Liver (tissue), 9 donors: ENCODE measurements around the gene FETUB. TPM values are rescaled to one million over a fixed set of nuclear protein-coding genes. Genes with fewer than 3 reads are reported as not detected.

Source experiments
- DNase-seq: peaks from one replicate; pipeline ENCODE4 v3.0.0-alpha.2; 2017; ENCODE audit warnings: low spot score
- H3K27ac ChIP-seq, 2 donors: one replicate each; pipeline ENCODE4 v1.7.0; 2013; ENCODE audit warnings: inconsistent platforms in 2 of 2, low read length in 2 of 2, control low read depth in 1 of 2, low read depth in 1 of 2, mild to moderate bottlenecking in 1 of 2
- H3K27me3 ChIP-seq, 4 donors: one replicate each; pipeline versions ENCODE4 v1.6.1 to v1.7.0; 2013; ENCODE audit warnings: low read length in 3 of 4, inconsistent platforms in 1 of 4, mild to moderate bottlenecking in 1 of 4, moderate library complexity in 1 of 4; ENCODE audit not compliant: control insufficient read depth in 4 of 4, insufficient read depth in 4 of 4
- H3K36me3 ChIP-seq, 4 donors: one replicate each; pipeline versions ENCODE4 v1.6.1 to v1.7.0; 2013; ENCODE audit warnings: low read length in 3 of 4, mild to moderate bottlenecking in 3 of 4, low read depth in 1 of 4, moderate library complexity in 1 of 4; ENCODE audit not compliant: control insufficient read depth in 4 of 4, insufficient read depth in 3 of 4
- H3K4me1 ChIP-seq, 4 donors: one replicate each; pipeline versions ENCODE4 v1.6.1 to v1.7.0; 2013; ENCODE audit warnings: low read length in 3 of 4, mild to moderate bottlenecking in 3 of 4, moderate library complexity in 1 of 4; ENCODE audit not compliant: control insufficient read depth in 4 of 4, insufficient read depth in 4 of 4
- H3K4me3 ChIP-seq, 3 donors: one replicate each; pipeline versions ENCODE4 v1.6.1 to v1.7.0; 2013; ENCODE audit warnings: low read length in 3 of 3, control low read depth in 1 of 3, low read depth in 1 of 3, mild to moderate bottlenecking in 1 of 3
- H3K9ac ChIP-seq, 2 donors: one replicate each; pipeline ENCODE4 v1.7.0; 2013; ENCODE audit warnings: low read length in 2 of 2, mild to moderate bottlenecking in 2 of 2, moderate library complexity in 2 of 2, control low read depth in 1 of 2, low read depth in 1 of 2
- H3K9me3 ChIP-seq, 4 donors: one replicate each; pipeline versions ENCODE4 v1.6.1 to v1.7.0; 2013; ENCODE audit warnings: low read length in 3 of 4; ENCODE audit not compliant: control insufficient read depth in 4 of 4
- EGR1 ChIP-seq, 2 donors: IDR thresholded peaks; 2 replicates each; pipeline ENCODE4 v1.6.1; 2016 to 2018; ENCODE audit warnings: antibody characterized with exemption in 2 of 2, low read depth in 2 of 2
- FOXA1 ChIP-seq: IDR thresholded peaks from 2 replicates; pipeline ENCODE4 v1.6.1; 2016; ENCODE audit warnings: antibody characterized with exemption
- FOXA2 ChIP-seq: IDR thresholded peaks from 2 replicates; pipeline ENCODE4 v1.6.1; 2016; ENCODE audit warnings: antibody characterized with exemption
- GABPA ChIP-seq, 2 donors: IDR thresholded peaks in 1 of 2; conservative IDR thresholded peaks in 1 of 2; 2 replicates each; pipeline ENCODE4 v1.6.1; 2016; ENCODE audit warnings: antibody characterized with exemption in 2 of 2, mild to moderate bottlenecking in 1 of 2, moderate library complexity in 1 of 2
- HNF4A ChIP-seq, 2 donors: conservative IDR thresholded peaks; 2 replicates each; pipeline ENCODE4 v1.6.1; 2016; ENCODE audit warnings: antibody characterized with exemption in 2 of 2, mild to moderate bottlenecking in 2 of 2
- HNF4G ChIP-seq: IDR thresholded peaks from 2 replicates; pipeline ENCODE4 v1.6.1; 2016; ENCODE audit warnings: antibody characterized with exemption
- JUND ChIP-seq, 2 donors: IDR thresholded peaks; 2 replicates each; pipeline ENCODE4 v1.6.1; 2016; ENCODE audit warnings: antibody characterized with exemption in 2 of 2
- NR2F2 ChIP-seq: IDR thresholded peaks from 2 replicates; pipeline ENCODE4 v1.6.1; 2016; ENCODE audit warnings: antibody characterized with exemption
- RAD21 ChIP-seq, 2 donors: IDR thresholded peaks; 2 replicates each; pipeline ENCODE4 v1.6.1; 2016; ENCODE audit warnings: antibody characterized with exemption in 2 of 2, mild to moderate bottlenecking in 2 of 2
- RXRA ChIP-seq, 2 donors: IDR thresholded peaks; 2 replicates each; pipeline ENCODE4 v1.6.1; 2017 to 2018; ENCODE audit warnings: antibody characterized with exemption in 2 of 2, mild to moderate bottlenecking in 1 of 2
- SP1 ChIP-seq: IDR thresholded peaks from 2 replicates; pipeline ENCODE4 v1.6.1; 2018; ENCODE audit warnings: antibody characterized with exemption, mild to moderate bottlenecking
- TAF1 ChIP-seq: conservative IDR thresholded peaks from 2 replicates; pipeline ENCODE4 v1.6.1; 2016; ENCODE audit warnings: antibody characterized with exemption, mild to moderate bottlenecking
- YY1 ChIP-seq: IDR thresholded peaks from 2 replicates; pipeline ENCODE4 v1.6.1; 2016; ENCODE audit warnings: antibody characterized with exemption, mild to moderate bottlenecking
- WGBS: extraction: QIAGEN DNeasy Blood & Tissue Kit; methylation state at CpG from one replicate; pipeline ENCODE4 v1.1.7; 2013; 5-methylcytosine and 5-hydroxymethylcytosine counted together
- polyA plus RNA-seq, 2 donors: library from polyadenylated mRNA; stranded (reverse) in 1 of 2; unstranded in 1 of 2; fragments of 200-250 nt in 1 of 2; fragments of >200 nt in 1 of 2; fragmentation: Nextera tagmentation in 1 of 2; extraction: Ambion mirVana in 1 of 2; gene quantifications; one replicate each; pipeline versions ENCODE4 v1.2.1 to v1.2.3, GENCODE V29; 2013 to 2015
- total RNA-seq, 2 donors: library from RNA; depleted of rRNA; stranded (reverse); fragments of >200 nt; gene quantifications; one replicate each; pipeline ENCODE4 v1.2.3, GENCODE V29; 2014
- TF ChIP-seq, protein P1 (sequence below): IDR thresholded peaks from 2 replicates; pipeline ENCODE4 v1.6.1; 2016; ENCODE audit warnings: antibody characterized with exemption
- TF ChIP-seq, protein P2 (sequence below): fragments of 150-350 bp; IDR thresholded peaks from 2 replicates; pipeline ENCODE4 v1.5.1; 2017; ENCODE audit warnings: improper control_type of control experiment, low read depth, low read length; ENCODE audit not compliant: missing input control
- TF ChIP-seq, protein P3 (sequence below): IDR thresholded peaks from 2 replicates; pipeline ENCODE4 v1.6.1; 2016; ENCODE audit warnings: antibody characterized with exemption
- TF ChIP-seq, protein P4 (sequence below): IDR thresholded peaks from 2 replicates; pipeline ENCODE4 v1.6.1; 2016; ENCODE audit warnings: antibody characterized with exemption
- TF ChIP-seq, protein P5 (sequence below): IDR thresholded peaks from 2 replicates; pipeline ENCODE4 v1.6.1; 2016; ENCODE audit warnings: antibody characterized with exemption, mild to moderate bottlenecking
- donor health status: healthy.
- donor health status: healthy.
- donor health status: healthy.
- donor health status: healthy.
- donor health status: healthy.

The FETUB gene
- total and polyA plus RNA-seq, 4 donors = 3.1 to 28.6 (median 9.4) TPM

DNA sequence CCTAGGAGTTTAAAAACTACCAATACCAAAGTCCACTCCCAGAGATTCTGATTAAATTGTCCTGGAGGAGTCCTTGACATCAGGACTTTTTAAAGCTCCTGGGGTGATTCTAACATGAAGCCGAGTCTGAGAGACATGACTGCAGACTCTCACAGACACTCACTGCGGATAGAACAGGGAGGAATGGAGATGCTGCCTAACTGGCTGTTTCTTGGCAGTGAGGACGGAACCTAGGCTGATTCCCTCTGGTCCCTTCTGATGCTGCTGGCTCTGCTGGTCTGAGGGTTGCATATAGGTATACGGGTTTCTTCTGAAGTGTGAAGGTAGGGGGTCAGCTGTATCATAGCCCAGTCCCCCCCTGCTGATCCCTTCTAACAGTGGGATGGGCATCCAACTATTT lies 24.3 kb downstream of the FETUB start:
- no peaks in the 10 kb centered on the region for H3K9me3 ChIP-seq
- WGBS = 54% methylated on average over 4 of the region's 4 CpGs
- no peaks in the 10 kb centered on the region for H3K27me3 ChIP-seq

DNA sequence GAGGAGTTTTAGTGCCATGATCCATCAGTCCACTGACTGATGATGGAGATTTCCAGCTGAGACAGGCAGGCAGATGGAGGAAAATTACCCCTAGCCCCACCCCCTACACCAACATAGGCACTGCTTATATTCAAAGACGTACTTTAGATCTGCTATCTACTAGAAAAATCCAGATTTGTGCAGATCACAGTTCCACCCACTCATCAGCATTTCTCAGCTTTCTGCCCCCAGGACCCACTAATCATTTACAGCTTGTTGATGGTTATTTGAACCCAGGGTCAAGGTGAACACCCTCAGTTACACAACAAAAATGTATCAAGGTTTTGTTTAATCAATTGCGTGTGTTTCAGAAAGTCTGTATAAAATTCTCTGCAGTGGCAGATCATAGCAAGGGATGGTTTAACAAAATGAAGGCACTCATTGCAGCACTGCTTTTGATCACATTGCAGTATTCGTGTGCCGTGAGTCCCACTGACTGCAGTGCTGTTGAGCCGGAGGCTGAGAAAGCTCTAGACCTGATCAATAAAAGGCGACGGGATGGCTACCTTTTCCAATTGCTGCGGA lies 25.5 kb downstream of the FETUB start, which contains the start of gene HRG:
TSS of gene HRG (plus strand) at position 390 of the 564 bp plus-strand sequence. CDS start at position 408, 18 bp downstream.
- TF ChIP-seq EGR1 (IDR thresholded peaks at IDR 0.05; ENCODE audit: low read depth in 2 of 2) (peak in 1 of 2 donors; percentile 94), RXRA (IDR thresholded peaks at IDR 0.05) (peak; percentile 84 to 95), FOXA1 (peak; percentile 38), FOXA2 (peak; percentile 62), HNF4G (peak; percentile 73), RAD21 (IDR thresholded peaks at IDR 0.05) (peak; percentile 44), SP1 (peak; percentile 82), YY1 (peak; percentile 92), NR2F2 (peak; percentile 75), JUND (IDR thresholded peaks at IDR 0.05) (peak in 1 of 2 donors; percentile 84), TAF1 (peak; percentile 13), HNF4A (conservative IDR thresholded peaks at IDR 0.05) (peak; percentile 97 to 98), GABPA (IDR thresholded peaks at IDR 0.05 in 1 of 2, conservative IDR thresholded peaks at IDR 0.05 in 1 of 2) (no peak)
- TF ChIP-seq, protein P1, sequence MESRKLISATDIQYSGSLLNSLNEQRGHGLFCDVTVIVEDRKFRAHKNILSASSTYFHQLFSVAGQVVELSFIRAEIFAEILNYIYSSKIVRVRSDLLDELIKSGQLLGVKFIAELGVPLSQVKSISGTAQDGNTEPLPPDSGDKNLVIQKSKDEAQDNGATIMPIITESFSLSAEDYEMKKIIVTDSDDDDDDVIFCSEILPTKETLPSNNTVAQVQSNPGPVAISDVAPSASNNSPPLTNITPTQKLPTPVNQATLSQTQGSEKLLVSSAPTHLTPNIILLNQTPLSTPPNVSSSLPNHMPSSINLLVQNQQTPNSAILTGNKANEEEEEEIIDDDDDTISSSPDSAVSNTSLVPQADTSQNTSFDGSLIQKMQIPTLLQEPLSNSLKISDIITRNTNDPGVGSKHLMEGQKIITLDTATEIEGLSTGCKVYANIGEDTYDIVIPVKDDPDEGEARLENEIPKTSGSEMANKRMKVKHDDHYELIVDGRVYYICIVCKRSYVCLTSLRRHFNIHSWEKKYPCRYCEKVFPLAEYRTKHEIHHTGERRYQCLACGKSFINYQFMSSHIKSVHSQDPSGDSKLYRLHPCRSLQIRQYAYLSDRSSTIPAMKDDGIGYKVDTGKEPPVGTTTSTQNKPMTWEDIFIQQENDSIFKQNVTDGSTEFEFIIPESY = peak; percentile 84
- TF ChIP-seq, protein P2, sequence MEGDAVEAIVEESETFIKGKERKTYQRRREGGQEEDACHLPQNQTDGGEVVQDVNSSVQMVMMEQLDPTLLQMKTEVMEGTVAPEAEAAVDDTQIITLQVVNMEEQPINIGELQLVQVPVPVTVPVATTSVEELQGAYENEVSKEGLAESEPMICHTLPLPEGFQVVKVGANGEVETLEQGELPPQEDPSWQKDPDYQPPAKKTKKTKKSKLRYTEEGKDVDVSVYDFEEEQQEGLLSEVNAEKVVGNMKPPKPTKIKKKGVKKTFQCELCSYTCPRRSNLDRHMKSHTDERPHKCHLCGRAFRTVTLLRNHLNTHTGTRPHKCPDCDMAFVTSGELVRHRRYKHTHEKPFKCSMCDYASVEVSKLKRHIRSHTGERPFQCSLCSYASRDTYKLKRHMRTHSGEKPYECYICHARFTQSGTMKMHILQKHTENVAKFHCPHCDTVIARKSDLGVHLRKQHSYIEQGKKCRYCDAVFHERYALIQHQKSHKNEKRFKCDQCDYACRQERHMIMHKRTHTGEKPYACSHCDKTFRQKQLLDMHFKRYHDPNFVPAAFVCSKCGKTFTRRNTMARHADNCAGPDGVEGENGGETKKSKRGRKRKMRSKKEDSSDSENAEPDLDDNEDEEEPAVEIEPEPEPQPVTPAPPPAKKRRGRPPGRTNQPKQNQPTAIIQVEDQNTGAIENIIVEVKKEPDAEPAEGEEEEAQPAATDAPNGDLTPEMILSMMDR = no peak
- TF ChIP-seq, protein P3, sequence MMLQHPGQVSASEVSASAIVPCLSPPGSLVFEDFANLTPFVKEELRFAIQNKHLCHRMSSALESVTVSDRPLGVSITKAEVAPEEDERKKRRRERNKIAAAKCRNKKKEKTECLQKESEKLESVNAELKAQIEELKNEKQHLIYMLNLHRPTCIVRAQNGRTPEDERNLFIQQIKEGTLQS = no peak
- TF ChIP-seq, protein P4, sequence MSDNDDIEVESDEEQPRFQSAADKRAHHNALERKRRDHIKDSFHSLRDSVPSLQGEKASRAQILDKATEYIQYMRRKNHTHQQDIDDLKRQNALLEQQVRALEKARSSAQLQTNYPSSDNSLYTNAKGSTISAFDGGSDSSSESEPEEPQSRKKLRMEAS = peak; percentile 79
- TF ChIP-seq, protein P5, sequence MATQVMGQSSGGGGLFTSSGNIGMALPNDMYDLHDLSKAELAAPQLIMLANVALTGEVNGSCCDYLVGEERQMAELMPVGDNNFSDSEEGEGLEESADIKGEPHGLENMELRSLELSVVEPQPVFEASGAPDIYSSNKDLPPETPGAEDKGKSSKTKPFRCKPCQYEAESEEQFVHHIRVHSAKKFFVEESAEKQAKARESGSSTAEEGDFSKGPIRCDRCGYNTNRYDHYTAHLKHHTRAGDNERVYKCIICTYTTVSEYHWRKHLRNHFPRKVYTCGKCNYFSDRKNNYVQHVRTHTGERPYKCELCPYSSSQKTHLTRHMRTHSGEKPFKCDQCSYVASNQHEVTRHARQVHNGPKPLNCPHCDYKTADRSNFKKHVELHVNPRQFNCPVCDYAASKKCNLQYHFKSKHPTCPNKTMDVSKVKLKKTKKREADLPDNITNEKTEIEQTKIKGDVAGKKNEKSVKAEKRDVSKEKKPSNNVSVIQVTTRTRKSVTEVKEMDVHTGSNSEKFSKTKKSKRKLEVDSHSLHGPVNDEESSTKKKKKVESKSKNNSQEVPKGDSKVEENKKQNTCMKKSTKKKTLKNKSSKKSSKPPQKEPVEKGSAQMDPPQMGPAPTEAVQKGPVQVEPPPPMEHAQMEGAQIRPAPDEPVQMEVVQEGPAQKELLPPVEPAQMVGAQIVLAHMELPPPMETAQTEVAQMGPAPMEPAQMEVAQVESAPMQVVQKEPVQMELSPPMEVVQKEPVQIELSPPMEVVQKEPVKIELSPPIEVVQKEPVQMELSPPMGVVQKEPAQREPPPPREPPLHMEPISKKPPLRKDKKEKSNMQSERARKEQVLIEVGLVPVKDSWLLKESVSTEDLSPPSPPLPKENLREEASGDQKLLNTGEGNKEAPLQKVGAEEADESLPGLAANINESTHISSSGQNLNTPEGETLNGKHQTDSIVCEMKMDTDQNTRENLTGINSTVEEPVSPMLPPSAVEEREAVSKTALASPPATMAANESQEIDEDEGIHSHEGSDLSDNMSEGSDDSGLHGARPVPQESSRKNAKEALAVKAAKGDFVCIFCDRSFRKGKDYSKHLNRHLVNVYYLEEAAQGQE = peak; percentile 89
- H3K9me3 ChIP-seq = no peaks in the 10 kb centered on the region
- 38% methylated on average over 8 of the region's 8 CpGs for WGBS
- no peak for DNase-seq
- peak within 1 kb of the TSS; percentile 88 to 99 for H3K9ac ChIP-seq
- H3K4me1 ChIP-seq = peaks cover 0 to 31% (median 17%) of the 10 kb centered on the region in 4 donors
- H3K36me3 ChIP-seq = peaks cover 0 to 14% (median 7%) of the 10 kb centered on the region in 4 donors
- peak within 1 kb of the TSS; percentile 51 to 64 (median 58) for H3K4me3 ChIP-seq
- H3K27me3 ChIP-seq = no peaks in the 10 kb centered on the region
- peak within 1 kb of the TSS; percentile 77 to 94 for H3K27ac ChIP-seq

More for the DNA sequence above, 24.3 kb downstream of the FETUB start:
- TF ChIP-seq, protein P2 = no peak
- TF ChIP-seq HNF4G (no peak), HNF4A (conservative IDR thresholded peaks at IDR 0.05) (peak; percentile 26 to 35), FOXA1 (no peak), NR2F2 (no peak), YY1 (no peak)
- peaks cover 0 to 31% (median 17%) of the 10 kb centered on the region in 4 donors for H3K4me1 ChIP-seq
- H3K4me3 ChIP-seq = no peak overlapping the region
- DNase-seq = no peak
- H3K9ac ChIP-seq = no peak overlapping the region
- H3K36me3 ChIP-seq = peaks cover 0 to 6% (median 3%) of the 10 kb centered on the region in 4 donors
- no peak overlapping the region for H3K27ac ChIP-seq
